ENCODE data around the gene TANK. TPM values are rescaled to one million over a fixed set of nuclear protein-coding genes. Genes with fewer than 3 reads are reported as not detected.

The TANK gene
- total RNA-seq, 1 experiment from 2014 or later: 295 TPM

Other genes with a start within 250 kb of the TANK start
- 70.4 and 86.1 TPM in 2 replicates for gene PSMD14, start 148.0 kb downstream of the TANK start, total RNA-seq (2014; rRNA removed; shearing (Covaris generic); ENCODE audit: low replicate concordance)

Measured in Karpas-422 (cell line).